ENCODE measurements around the gene SLC12A7. TPM values are rescaled to one million over a fixed set of nuclear protein-coding genes. Genes with fewer than 3 reads are reported as not detected.

SLC12A7 gene
- total RNA-seq, 2 donors from 2014 or later = 17.6 to 28.2 TPM

DNA sequence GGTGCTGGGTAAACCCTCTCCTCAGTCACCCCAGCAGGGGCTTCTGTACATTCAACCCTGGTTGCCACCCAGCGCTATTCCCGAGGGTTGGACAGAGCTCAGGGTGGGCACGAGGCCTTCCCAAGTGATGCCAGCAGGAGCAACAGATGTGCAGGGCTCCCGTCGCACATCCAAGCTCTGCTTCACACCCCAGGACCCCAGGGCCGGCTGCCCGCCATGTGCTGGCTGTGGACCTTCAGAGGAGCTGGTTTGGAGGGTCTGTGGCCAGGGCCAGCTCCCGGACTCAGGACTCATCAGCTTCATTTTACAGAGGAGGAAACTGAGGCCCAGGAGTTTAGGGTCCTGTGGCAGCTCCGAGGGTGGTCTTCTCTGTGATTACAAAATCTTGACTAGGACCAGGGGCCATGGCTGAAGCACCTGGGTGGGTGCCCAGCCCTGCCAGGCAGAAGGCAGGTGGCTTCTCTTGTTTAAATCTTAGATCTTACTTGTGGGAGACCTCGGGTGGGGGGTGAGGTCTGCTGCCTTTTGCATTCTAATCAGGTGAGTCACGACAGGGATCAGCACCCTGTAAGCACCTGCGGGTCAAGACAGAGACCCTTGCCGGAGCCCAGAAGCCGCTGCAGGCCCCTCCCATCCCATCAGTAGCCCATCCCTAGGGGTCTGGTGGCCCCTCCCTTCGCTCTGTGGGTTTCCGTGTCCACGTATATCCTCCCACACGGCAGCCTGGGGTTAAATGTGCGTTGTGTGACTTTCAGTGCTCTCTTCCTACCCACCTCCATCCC, 2.1 kb upstream of the SLC12A7 start:
- H3K4me3 Mint-ChIP-seq = peak overlapping the region; percentile 12
- peaks cover 5% of the 10 kb centered on the region for H3K4me1 Mint-ChIP-seq
- no peak for ATAC-seq (replicated peaks)
- H3K27me3 Mint-ChIP-seq = no peaks in the 10 kb centered on the region
- H3K9me3 Mint-ChIP-seq = no peaks in the 10 kb centered on the region
- no peak overlapping the region for H3K27ac Mint-ChIP-seq
- no peaks in the 10 kb centered on the region for H3K36me3 Mint-ChIP-seq (ENCODE audit: low read depth)

DNA sequence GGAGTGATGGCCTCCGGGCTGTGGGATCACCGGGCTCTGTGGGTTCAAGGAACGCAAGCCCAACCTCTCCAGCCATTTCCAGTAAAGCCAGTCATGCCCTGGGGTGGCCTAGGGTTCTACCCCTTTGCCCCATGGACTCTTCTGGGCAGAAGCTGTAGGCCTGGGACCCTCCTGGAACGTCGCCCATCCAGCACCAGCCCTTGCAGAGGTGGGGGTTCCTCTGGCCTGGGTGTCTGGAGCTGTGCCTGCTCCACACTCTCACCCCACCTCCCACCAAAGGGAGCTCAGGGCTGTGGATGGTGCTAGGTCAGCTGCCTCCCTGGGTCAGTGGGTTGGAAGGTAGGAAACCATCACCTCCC, 1.4 kb upstream of the SLC12A7 start:
- Mint-ChIP-seq H3K27me3 (no peaks in the 10 kb centered on the region), H3K4me1 (peaks cover 8% of the 10 kb centered on the region), H3K9me3 (no peaks in the 10 kb centered on the region), H3K27ac (no peak overlapping the region), H3K4me3 (peak overlapping the region; percentile 12), H3K36me3 (ENCODE audit: low read depth) (no peaks in the 10 kb centered on the region)
- ATAC-seq (replicated peaks) = no peak

- Mint-ChIP-seq H3K36me3 (ENCODE audit: low read depth) (no peaks in the 10 kb centered on the region), H3K27ac (no peak overlapping the region), H3K4me1 (peaks cover 9% of the 10 kb centered on the region), H3K4me3 (peak overlapping the region; percentile 39), H3K9me3 (no peaks in the 10 kb centered on the region), H3K27me3 (no peaks in the 10 kb centered on the region)
- no peak for ATAC-seq (replicated peaks)
Measured at GRCh38 chr5:1112596-1113331, 901 bp upstream of the SLC12A7 start.

DNA sequence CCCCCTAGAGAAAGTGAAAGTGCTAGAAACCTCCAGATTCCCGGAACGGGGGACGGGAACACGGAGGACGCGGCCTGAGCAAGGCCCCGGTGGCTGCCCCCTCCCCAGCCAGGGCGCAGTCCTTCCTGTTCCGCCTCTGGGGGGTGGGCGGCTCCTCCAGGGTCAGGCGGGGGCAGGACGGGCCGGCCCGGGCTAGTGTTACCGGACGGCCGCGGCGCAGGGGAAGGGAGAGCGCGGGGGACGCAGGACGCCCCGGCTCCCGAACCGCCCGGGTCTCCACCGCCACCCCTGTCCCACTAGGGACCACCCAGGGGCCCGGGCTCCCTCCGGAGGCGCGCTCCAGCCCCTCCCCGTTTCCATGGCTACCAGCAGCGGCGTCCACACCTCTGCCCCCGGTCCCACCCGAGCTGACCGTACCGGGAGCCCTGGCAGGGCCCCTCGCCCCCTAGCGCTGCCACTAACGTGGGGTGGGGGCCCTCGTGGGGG, 579 bp downstream of the SLC12A7 start:
- Mint-ChIP-seq H3K27ac (peak overlapping the region; percentile 93), H3K9me3 (no peaks in the 10 kb centered on the region), H3K4me3 (peak overlapping the region; percentile 82), H3K27me3 (no peaks in the 10 kb centered on the region), H3K4me1 (peaks cover 18% of the 10 kb centered on the region), H3K36me3 (ENCODE audit: low read depth) (no peaks in the 10 kb centered on the region)
- peak; percentile 55 for ATAC-seq (replicated peaks)

GRCh38 chr5:1110307-1111240, 1.3 kb downstream of the SLC12A7 start:
- peak overlapping the region; percentile 82 for H3K4me3 Mint-ChIP-seq
- H3K9me3 Mint-ChIP-seq = no peaks in the 10 kb centered on the region
- H3K4me1 Mint-ChIP-seq = peaks cover 23% of the 10 kb centered on the region
- no peaks in the 10 kb centered on the region for H3K36me3 Mint-ChIP-seq (ENCODE audit: low read depth)
- H3K27me3 Mint-ChIP-seq = no peaks in the 10 kb centered on the region
- peak overlapping the region; percentile 93 for H3K27ac Mint-ChIP-seq
- peak; percentile 18 for ATAC-seq (replicated peaks)

DNA sequence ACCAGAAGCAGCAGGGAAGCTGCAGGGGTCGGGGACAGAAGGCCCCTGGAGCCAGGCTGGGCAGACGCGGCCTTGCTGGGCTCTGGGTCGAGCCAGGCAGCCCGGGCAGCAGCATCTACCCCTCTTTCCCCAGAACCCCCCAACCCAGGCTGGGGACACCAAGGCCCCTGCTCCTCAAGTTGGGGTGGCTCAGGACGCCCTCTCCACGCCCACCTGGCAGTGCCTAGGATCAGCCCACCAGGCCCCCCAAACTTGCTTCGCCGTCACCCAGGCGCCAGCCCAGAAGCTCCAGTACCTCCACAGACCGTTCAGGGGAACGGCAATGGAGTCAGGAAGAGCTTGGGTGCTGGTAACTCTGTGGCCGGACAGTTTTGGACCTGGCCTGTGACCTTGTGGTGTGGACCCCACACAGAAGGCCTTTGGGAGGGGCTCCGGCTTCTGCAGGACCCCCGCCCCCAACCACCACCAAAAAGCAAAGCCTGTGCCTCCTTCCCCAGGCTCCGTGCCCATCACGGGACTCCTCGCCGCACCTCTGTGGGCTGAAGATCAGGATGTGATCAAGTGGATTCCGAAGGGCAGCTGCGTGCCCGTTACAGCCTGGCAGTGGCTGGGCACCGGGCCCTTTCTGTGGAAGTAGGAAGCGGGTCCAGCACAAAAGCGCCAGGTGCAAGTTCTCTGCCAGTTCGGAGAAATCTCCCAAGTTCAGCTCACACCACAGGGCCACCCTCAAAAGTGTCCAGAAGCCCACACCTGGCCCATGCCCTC, 2.1 kb downstream of the SLC12A7 start:
- Mint-ChIP-seq H3K36me3 (ENCODE audit: low read depth) (no peaks in the 10 kb centered on the region), H3K27ac (peak overlapping the region; percentile 93), H3K9me3 (no peaks in the 10 kb centered on the region), H3K4me1 (peaks cover 24% of the 10 kb centered on the region), H3K4me3 (peak overlapping the region; percentile 82), H3K27me3 (no peaks in the 10 kb centered on the region)
- ATAC-seq (replicated peaks) = no peak

DNA sequence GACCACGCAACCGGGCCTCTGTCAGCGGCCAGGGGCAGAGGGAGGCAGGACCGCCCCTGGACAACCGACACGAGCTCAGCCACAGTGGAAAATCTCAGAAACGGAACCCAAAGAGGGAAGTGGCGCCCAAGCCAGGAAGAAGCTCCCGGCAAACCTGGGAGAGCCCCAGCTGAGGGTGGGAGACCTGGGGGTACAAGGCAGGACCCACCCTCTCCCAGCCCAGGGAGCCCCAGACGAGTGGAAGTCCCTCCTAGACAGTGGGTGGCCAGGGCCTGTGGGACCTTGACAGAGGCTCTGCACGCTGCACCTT, 3.0 kb downstream of the SLC12A7 start:
- Mint-ChIP-seq H3K27ac (no peak overlapping the region), H3K4me3 (peak overlapping the region; percentile 29), H3K27me3 (no peaks in the 10 kb centered on the region), H3K9me3 (no peaks in the 10 kb centered on the region), H3K36me3 (ENCODE audit: low read depth) (no peaks in the 10 kb centered on the region), H3K4me1 (peaks cover 31% of the 10 kb centered on the region)
- ATAC-seq (replicated peaks) = no peak

DNA sequence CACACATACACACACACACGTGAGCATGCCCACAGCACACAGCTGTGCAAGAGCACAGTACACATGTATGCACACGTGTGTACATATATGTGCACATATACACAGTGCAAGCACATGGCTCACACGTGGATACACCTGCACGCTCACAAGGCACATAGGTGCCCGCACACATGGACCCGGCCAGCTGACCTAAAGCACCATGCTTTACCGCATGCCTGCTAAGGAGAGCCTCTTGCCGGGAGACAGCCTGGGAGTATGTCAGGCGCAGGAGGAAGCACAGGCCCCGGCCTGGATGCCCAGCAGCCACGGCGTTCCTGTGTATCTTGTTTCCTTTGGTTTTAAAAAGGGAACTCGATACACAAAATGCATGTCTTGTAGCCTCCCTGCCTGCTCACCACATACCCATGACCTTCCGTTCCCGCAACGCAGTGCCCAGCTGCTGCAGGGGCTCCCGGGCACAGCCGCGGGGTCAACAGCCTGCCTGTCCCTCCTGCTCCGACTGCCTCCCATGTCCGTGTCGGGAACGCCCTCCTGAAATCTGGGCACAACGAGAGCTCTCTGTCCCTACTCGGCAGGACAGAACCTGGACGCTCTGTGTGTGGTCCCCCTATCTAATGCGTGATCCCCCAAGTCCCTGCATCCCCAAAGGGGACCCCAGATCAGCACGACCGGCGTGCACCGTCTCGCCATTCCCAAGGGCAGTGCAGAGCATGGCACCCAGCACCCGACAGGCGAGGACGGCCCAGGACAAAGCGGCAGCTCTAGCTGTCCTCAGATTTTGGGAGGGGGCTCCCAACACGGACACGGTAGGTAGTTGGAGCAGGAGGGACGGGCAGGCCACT, 3.6 kb downstream of the SLC12A7 start:
- no peaks in the 10 kb centered on the region for H3K9me3 Mint-ChIP-seq
- peaks cover 36% of the 10 kb centered on the region for H3K4me1 Mint-ChIP-seq
- H3K4me3 Mint-ChIP-seq = peak overlapping the region; percentile 79
- ATAC-seq (replicated peaks) = no peak
- H3K27me3 Mint-ChIP-seq = no peaks in the 10 kb centered on the region
- no peaks in the 10 kb centered on the region for H3K36me3 Mint-ChIP-seq (ENCODE audit: low read depth)
- peak overlapping the region; percentile 36 for H3K27ac Mint-ChIP-seq

- no peaks in the 10 kb centered on the region for H3K9me3 Mint-ChIP-seq
- H3K4me3 Mint-ChIP-seq = peak overlapping the region; percentile 79
- H3K4me1 Mint-ChIP-seq = peaks cover 37% of the 10 kb centered on the region
- ATAC-seq (replicated peaks) = no peak
- H3K27ac Mint-ChIP-seq = peak overlapping the region; percentile 36
- no peaks in the 10 kb centered on the region for H3K36me3 Mint-ChIP-seq (ENCODE audit: low read depth)
- no peaks in the 10 kb centered on the region for H3K27me3 Mint-ChIP-seq
Measured at GRCh38 chr5:1107167-1108022, 4.5 kb downstream of the SLC12A7 start.

DNA sequence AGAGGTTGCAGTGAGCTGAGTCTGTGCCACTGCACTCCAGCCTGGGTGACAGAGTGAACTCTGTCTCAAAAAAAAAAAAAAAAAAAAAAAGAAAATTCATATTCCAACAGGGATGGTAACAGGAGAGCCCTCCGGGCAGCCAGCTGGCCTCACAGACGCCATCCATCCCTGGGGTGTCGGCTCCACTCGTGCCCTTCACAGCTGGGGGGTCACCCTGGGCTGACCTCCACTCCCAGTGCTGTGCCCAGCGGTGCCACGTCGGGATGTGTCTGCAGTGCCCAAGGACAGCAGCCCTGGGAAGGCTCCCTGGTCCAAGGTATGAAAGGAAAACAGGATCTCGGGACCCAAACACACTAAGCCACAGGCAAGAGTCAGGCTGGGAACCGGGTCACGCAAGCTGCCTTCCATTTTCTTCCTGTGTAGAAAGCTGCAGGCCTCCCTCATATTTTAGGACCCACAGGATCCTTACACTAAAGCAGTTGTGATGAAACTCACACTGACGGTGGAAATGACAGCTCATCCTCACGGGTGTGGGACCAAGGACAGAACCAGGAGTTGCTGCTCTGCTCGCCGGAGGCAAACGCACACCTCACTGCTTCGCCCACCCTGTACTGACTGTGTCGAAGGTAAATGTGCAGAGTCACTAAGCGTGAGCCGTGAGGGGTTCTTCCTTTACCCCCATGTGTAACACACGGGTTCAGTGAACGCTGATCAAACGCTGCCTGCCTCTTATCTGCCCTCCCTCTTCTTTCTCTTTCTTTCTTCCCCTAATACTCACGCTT, 5.3 kb downstream of the SLC12A7 start:
- Mint-ChIP-seq H3K27me3 (no peaks in the 10 kb centered on the region), H3K36me3 (ENCODE audit: low read depth) (no peaks in the 10 kb centered on the region), H3K9me3 (no peaks in the 10 kb centered on the region), H3K4me1 (peaks cover 37% of the 10 kb centered on the region), H3K4me3 (peak overlapping the region; percentile 79), H3K27ac (peak overlapping the region; percentile 36)
- ATAC-seq (replicated peaks) = no peak

GRCh38 chr5:1105350-1106265, 6.3 kb downstream of the SLC12A7 start:
- H3K9me3 Mint-ChIP-seq = no peaks in the 10 kb centered on the region
- H3K27me3 Mint-ChIP-seq = no peaks in the 10 kb centered on the region
- peaks cover 37% of the 10 kb centered on the region for H3K4me1 Mint-ChIP-seq
- peak; percentile 83 for ATAC-seq (replicated peaks)
- peak overlapping the region; percentile 86 for H3K27ac Mint-ChIP-seq
- peak overlapping the region; percentile 79 for H3K4me3 Mint-ChIP-seq
- no peaks in the 10 kb centered on the region for H3K36me3 Mint-ChIP-seq (ENCODE audit: low read depth)
